HCT116 (cell line): ENCODE results near the gene TMCC1.

Experiments used
- CEBPB ChIP-seq: IDR thresholded peaks from 2 replicates; pipeline ENCODE4 v1.6.1; 2012; ENCODE audit warnings: low read depth
- EZH2 ChIP-seq: fragments of 200-600 bp; sonication (generic); IDR thresholded peaks from 2 replicates; pipeline ENCODE4 v1.6.1; 2017; ENCODE audit warnings: antibody characterized with exemption, mixed run types
- EZH2phosphoT487 ChIP-seq: fragments of 200-600 bp; IDR thresholded peaks from 2 replicates; pipeline ENCODE4 v1.6.1; 2018; ENCODE audit warnings: antibody characterized with exemption, borderline replicate concordance
- FOSL1 ChIP-seq: IDR thresholded peaks from 2 replicates; pipeline ENCODE4 v1.6.1; 2012; ENCODE audit warnings: low read depth
- JUND ChIP-seq: IDR thresholded peaks from 2 replicates; pipeline ENCODE4 v1.6.1; 2012
- POLR2A ChIP-seq: IDR thresholded peaks from 2 replicates; pipeline ENCODE4 v1.7.0; 2011; ENCODE audit warnings: borderline replicate concordance; ENCODE audit not compliant: insufficient read depth, insufficient read length; ENCODE audit errors: extremely low read depth
- POLR2AphosphoS5 ChIP-seq: IDR thresholded peaks from 2 replicates; pipeline ENCODE4 v1.6.1; 2011; ENCODE audit warnings: mild to moderate bottlenecking, low read depth, low read length, moderate library complexity
- RAD21 ChIP-seq: IDR thresholded peaks from 2 replicates; pipeline ENCODE4 v1.6.1; 2012; ENCODE audit warnings: low read depth, mild to moderate bottlenecking
- SP1 ChIP-seq: IDR thresholded peaks from 2 replicates; pipeline ENCODE4 v1.6.1; 2012; ENCODE audit warnings: low read depth
- TCF7L2 ChIP-seq: IDR thresholded peaks from 2 replicates; pipeline ENCODE4 v1.7.0; 2011; ENCODE audit warnings: borderline replicate concordance, inconsistent platforms; ENCODE audit not compliant: insufficient read depth, insufficient read length; ENCODE audit errors: extremely low read depth
- YY1 ChIP-seq: IDR thresholded peaks from 2 replicates; pipeline ENCODE4 v1.6.1; 2011; ENCODE audit warnings: low read length, low read depth, moderate library complexity, mild to moderate bottlenecking; ENCODE audit not compliant: insufficient replicate concordance; ENCODE audit errors: extremely low read depth
- ZFX ChIP-seq: fragments of 450-650 bp; IDR thresholded peaks from 2 replicates; pipeline ENCODE4 v1.6.1; 2017
- TF ChIP-seq, protein P1 (sequence below), 3 experiments: fragments of 200-600 bp in 1 of 3; sonication (generic) in 1 of 3; IDR thresholded peaks in 2 of 3; conservative IDR thresholded peaks in 1 of 3; 2 replicates each; pipeline ENCODE4 v1.5.1; 2012 to 2017; ENCODE audit warnings: low read depth in 2 of 3, low read length in 2 of 3, antibody characterized with exemption in 1 of 3, borderline replicate concordance in 1 of 3, control low read depth in 1 of 3, mild to moderate bottlenecking in 1 of 3, mixed read lengths in 1 of 3, mixed run types in 1 of 3, moderate library complexity in 1 of 3; ENCODE audit not compliant: insufficient read depth in 1 of 3
- TF ChIP-seq, protein P2 (sequence below): IDR thresholded peaks from 2 replicates; pipeline ENCODE4 v1.6.1; 2012

DNA sequence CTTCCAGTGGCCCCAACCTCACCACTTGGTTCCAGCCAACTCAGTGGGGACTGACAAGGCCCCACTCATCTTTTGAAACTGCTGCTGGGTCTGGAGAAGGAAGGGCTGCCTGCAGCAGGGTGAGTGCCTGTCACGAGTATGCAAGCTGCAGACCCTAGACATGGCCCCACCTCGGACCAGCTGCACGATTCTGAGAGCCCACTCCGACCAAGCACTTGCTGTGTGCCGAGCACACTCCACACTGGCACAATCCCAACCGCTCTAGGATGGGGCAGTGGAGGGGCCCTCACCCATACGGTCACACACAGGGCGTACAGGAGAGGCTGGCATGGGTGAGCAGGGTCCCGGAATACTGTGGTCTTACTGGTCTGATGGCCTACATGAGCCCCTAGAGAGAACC lies 279.1 kb downstream of the TMCC1 start:
- TF ChIP-seq RAD21 (no peak), EZH2phosphoT487 (no peak), CEBPB (no peak), POLR2A (no peak), JUND (no peak), ZFX (no peak), EZH2 (no peak), YY1 (no peak), SP1 (no peak), FOSL1 (no peak), POLR2AphosphoS5 (no peak), TCF7L2 (no peak)
- TF ChIP-seq, protein P1, sequence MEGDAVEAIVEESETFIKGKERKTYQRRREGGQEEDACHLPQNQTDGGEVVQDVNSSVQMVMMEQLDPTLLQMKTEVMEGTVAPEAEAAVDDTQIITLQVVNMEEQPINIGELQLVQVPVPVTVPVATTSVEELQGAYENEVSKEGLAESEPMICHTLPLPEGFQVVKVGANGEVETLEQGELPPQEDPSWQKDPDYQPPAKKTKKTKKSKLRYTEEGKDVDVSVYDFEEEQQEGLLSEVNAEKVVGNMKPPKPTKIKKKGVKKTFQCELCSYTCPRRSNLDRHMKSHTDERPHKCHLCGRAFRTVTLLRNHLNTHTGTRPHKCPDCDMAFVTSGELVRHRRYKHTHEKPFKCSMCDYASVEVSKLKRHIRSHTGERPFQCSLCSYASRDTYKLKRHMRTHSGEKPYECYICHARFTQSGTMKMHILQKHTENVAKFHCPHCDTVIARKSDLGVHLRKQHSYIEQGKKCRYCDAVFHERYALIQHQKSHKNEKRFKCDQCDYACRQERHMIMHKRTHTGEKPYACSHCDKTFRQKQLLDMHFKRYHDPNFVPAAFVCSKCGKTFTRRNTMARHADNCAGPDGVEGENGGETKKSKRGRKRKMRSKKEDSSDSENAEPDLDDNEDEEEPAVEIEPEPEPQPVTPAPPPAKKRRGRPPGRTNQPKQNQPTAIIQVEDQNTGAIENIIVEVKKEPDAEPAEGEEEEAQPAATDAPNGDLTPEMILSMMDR (IDR thresholded peaks at IDR 0.05 in 2 of 3, conservative IDR thresholded peaks at IDR 0.05 in 1 of 3; ENCODE audit: borderline replicate concordance in 1 of 3, insufficient read depth in 1 of 3, low read depth in 2 of 3, low read length in 2 of 3): no peak
- TF ChIP-seq, protein P2, sequence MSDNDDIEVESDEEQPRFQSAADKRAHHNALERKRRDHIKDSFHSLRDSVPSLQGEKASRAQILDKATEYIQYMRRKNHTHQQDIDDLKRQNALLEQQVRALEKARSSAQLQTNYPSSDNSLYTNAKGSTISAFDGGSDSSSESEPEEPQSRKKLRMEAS: no peak
